ENCODE results near the gene KRTAP10-9. TPM values are rescaled to one million over a fixed set of nuclear protein-coding genes. Genes with fewer than 3 reads are reported as not detected.

The KRTAP10-9 gene
- total RNA-seq, 2 donors from 2014 or later = not detected

DNA sequence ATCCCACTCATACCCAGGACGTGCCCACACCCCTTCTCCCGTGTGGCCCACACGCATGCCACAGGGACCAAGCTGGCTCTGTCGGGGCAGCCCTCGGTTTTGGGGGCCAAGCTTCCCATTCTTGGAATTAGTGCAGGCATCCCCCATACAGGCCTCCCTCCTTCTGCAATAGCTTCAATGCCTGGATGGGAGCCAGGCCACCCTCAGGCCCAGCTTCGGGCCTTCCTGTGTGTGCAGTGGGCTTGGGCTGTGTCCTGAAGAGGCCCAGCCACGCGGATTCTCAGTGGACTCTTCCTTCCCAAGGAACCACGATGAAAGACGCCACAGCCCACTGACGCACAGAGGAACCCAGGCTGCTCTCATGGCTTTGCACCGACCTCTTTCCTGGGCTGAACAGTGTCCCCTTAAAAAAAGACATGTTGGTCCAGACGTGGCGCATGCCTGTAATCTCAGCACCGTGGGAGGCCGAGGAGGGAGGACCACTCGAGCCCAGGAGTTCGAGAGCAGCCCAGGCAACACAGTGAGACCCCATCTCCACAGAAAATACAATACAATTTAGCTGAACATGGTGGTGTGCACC, 22.7 kb downstream of the KRTAP10-9 start:
- no peaks in the 10 kb centered on the region for H3K4me1 ChIP-seq (ENCODE audit: control insufficient read depth, insufficient read depth, low read length)
- 94 to 96% methylated on average over 15 to 18 of the region's 18 CpGs for WGBS, 2 experiments (ENCODE audit: insufficient coverage in 1 of 2, insufficient read length in 1 of 2)
- peaks cover 7% of the 10 kb centered on the region for H3K4me1 Mint-ChIP-seq
- peaks cover 11% of the 10 kb centered on the region for H3K9me3 ChIP-seq (ENCODE audit: control insufficient read depth, low read length)
- no peak for TF ChIP-seq CTCF (conservative IDR thresholded peaks at IDR 0.05)
- no peak overlapping the region for H3K4me3 Mint-ChIP-seq
- H3K27me3 ChIP-seq (ENCODE audit: control insufficient read depth, insufficient read depth, low read length, poor library complexity, severe bottlenecking) = no peaks in the 10 kb centered on the region
- H3K27me3 Mint-ChIP-seq (ENCODE audit: insufficient read depth) = peaks cover 4% of the 10 kb centered on the region
- no peak for DNase-seq
- no peaks in the 10 kb centered on the region for H3K36me3 ChIP-seq (ENCODE audit: control insufficient read depth, insufficient read depth, low read length)
- peaks cover 17% of the 10 kb centered on the region for H3K9me3 Mint-ChIP-seq
- H3K27ac ChIP-seq (ENCODE audit: low read depth, low read length) = no peak overlapping the region
- H3K4me3 ChIP-seq (ENCODE audit: low read length) = no peak overlapping the region
- H3K27ac Mint-ChIP-seq = no peak overlapping the region
- peaks cover 4% of the 10 kb centered on the region for H3K36me3 Mint-ChIP-seq (ENCODE audit: low read depth)
- no peak overlapping the region for H3K9ac ChIP-seq (ENCODE audit: extremely low read depth, low read length, poor library complexity, severe bottlenecking)

GRCh38 chr21:44650265-44650972, 23.5 kb downstream of the KRTAP10-9 start:
- H3K27me3 ChIP-seq (ENCODE audit: control insufficient read depth, insufficient read depth, low read length, poor library complexity, severe bottlenecking) = no peaks in the 10 kb centered on the region
- no peak for DNase-seq
- peaks cover 3% of the 10 kb centered on the region for H3K9me3 ChIP-seq (ENCODE audit: control insufficient read depth, low read length)
- H3K36me3 ChIP-seq (ENCODE audit: control insufficient read depth, insufficient read depth, low read length) = no peaks in the 10 kb centered on the region
- no peak overlapping the region for H3K4me3 ChIP-seq (ENCODE audit: low read length)
- no peak for TF ChIP-seq CTCF (conservative IDR thresholded peaks at IDR 0.05)
- Mint-ChIP-seq H3K4me1 (peaks cover 7% of the 10 kb centered on the region), H3K27me3 (ENCODE audit: insufficient read depth) (peaks cover 4% of the 10 kb centered on the region), H3K9me3 (peaks cover 9% of the 10 kb centered on the region), H3K4me3 (no peak overlapping the region), H3K27ac (no peak overlapping the region), H3K36me3 (ENCODE audit: low read depth) (no peaks in the 10 kb centered on the region)
- WGBS, 2 experiments (ENCODE audit: insufficient coverage in 1 of 2, insufficient read length in 1 of 2) = 93 to 95% methylated on average over 15 to 20 of the region's 20 CpGs
- H3K4me1 ChIP-seq (ENCODE audit: control insufficient read depth, insufficient read depth, low read length) = no peaks in the 10 kb centered on the region
- no peak overlapping the region for H3K27ac ChIP-seq (ENCODE audit: low read depth, low read length)
- no peak overlapping the region for H3K9ac ChIP-seq (ENCODE audit: extremely low read depth, low read length, poor library complexity, severe bottlenecking)

- WGBS, 2 experiments (ENCODE audit: insufficient coverage in 1 of 2, insufficient read length in 1 of 2) = 91 to 98% methylated on average over 9 to 12 of the region's 12 CpGs
- TF ChIP-seq CTCF (conservative IDR thresholded peaks at IDR 0.05) = no peak
- Histone ChIP-seq H3K4me3 (ENCODE audit: low read length) (no peak overlapping the region), H3K36me3 (ENCODE audit: control insufficient read depth, insufficient read depth, low read length) (no peaks in the 10 kb centered on the region), H3K9me3 (ENCODE audit: control insufficient read depth, low read length) (no peaks in the 10 kb centered on the region), H3K4me1 (ENCODE audit: control insufficient read depth, insufficient read depth, low read length) (no peaks in the 10 kb centered on the region), H3K27me3 (ENCODE audit: control insufficient read depth, insufficient read depth, low read length, poor library complexity, severe bottlenecking) (no peaks in the 10 kb centered on the region), H3K27ac (ENCODE audit: low read depth, low read length) (no peak overlapping the region), H3K9ac (ENCODE audit: extremely low read depth, low read length, poor library complexity, severe bottlenecking) (no peak overlapping the region)
- Mint-ChIP-seq H3K4me3 (no peak overlapping the region), H3K36me3 (ENCODE audit: low read depth) (no peaks in the 10 kb centered on the region), H3K27me3 (ENCODE audit: insufficient read depth) (peaks cover 4% of the 10 kb centered on the region), H3K9me3 (peaks cover 7% of the 10 kb centered on the region), H3K4me1 (peaks cover 7% of the 10 kb centered on the region), H3K27ac (no peak overlapping the region)
- DNase-seq = no peak
Observed at GRCh38 chr21:44650973-44651675, 24.2 kb downstream of the KRTAP10-9 start.

Data from endodermal cell (in vitro differentiated cells).